Ovary (tissue), 9 donors: ENCODE data around the gene IL1R1. TPM values are rescaled to one million over a fixed set of nuclear protein-coding genes. Genes with fewer than 3 reads are reported as not detected.

Experiments
- DNase-seq, 5 donors: peaks; one replicate each; pipeline ENCODE4 v3.0.0-alpha.2; 2019 to 2020
- H3K27ac ChIP-seq, 2 donors: fragments of 200-600 bp; one replicate each; pipeline versions ENCODE4 v1.5.1 to v1.8.0; 2019 to 2022
- H3K27me3 ChIP-seq: fragments of 200-600 bp; one replicate; pipeline ENCODE4 v1.8.0; 2022
- H3K36me3 ChIP-seq: fragments of 200-600 bp; sonication (generic); one replicate; pipeline ENCODE4 v1.5.1; 2019
- H3K4me1 ChIP-seq: one replicate; pipeline ENCODE4 v1.8.1; 2013; ENCODE audit warnings: mild to moderate bottlenecking, moderate library complexity; ENCODE audit not compliant: insufficient read depth
- H3K4me3 ChIP-seq: fragments of 200-600 bp; sonication (generic); one replicate; pipeline ENCODE4 v1.5.1; 2017
- H3K9me3 ChIP-seq, 2 donors: fragments of 200-600 bp in 1 of 2; sonication (generic) in 1 of 2; one replicate each; pipeline versions ENCODE4 v1.5.1 to v1.8.1; 2013 to 2019; ENCODE audit warnings: mild to moderate bottlenecking in 1 of 2, moderate library complexity in 1 of 2
- CTCF ChIP-seq, 3 donors: fragments of 450-650 bp in 2 of 3; fragments of 200-600 bp in 1 of 3; IDR thresholded peaks; one replicate each; pipeline versions ENCODE4 v1.5.1 to v1.8.0; 2016 to 2022; ENCODE audit warnings: antibody characterized with exemption in 3 of 3, mild to moderate bottlenecking in 1 of 3
- EP300 ChIP-seq: sonication (generic); formaldehyde crosslinking; IDR thresholded peaks from one replicate; pipeline ENCODE4 v1.6.1; 2017; ENCODE audit warnings: antibody characterized with exemption
- POLR2A ChIP-seq: fragments of 450-650 bp; IDR thresholded peaks from one replicate; pipeline ENCODE4 v1.6.1; 2017; ENCODE audit warnings: antibody characterized with exemption, mild to moderate bottlenecking, moderate library complexity
- WGBS, 3 donors: extraction: QIAGEN DNeasy Blood & Tissue Kit in 1 of 3; methylation state at CpG; one replicate each; pipeline versions ENCODE4 v1.1.5 to v1.1.7; 2013 to 2017; 5-methylcytosine and 5-hydroxymethylcytosine counted together
- intact Hi-C, 4 donors: fragments of 100-400 bp; cut with DNase I; formaldehyde crosslinking; loops; one replicate each; pipeline versions ENCODE4 v1.11.0 to v1.15.1; 2022 to 2023
- polyA plus RNA-seq, 2 donors: library from polyadenylated mRNA; stranded (reverse); fragments of 200-250 nt in 1 of 2; fragments of 350-450 nt in 1 of 2; fragmentation: Illumina TruSeq in 1 of 2; extraction: RNeasy Lipid Tissue Mini Kit (QIAGEN cat#74804) in 1 of 2; gene quantifications; one replicate each; pipeline ENCODE4 v1.2.3, GENCODE V29; 2013 to 2014
- total RNA-seq, 7 donors: library from RNA; depleted of rRNA in 2 of 7; stranded (reverse); fragments of >200 nt in 2 of 7; fragmentation: NEBNext Ultra II Directional in 3 of 7; extraction: Animal tissue kit (Norgen Biotek cat#: 25700) in 3 of 7; gene quantifications; one replicate each; pipeline versions ENCODE4 v1.1.0 to v1.2.4, GENCODE V29; 2016 to 2023
- donor health status: DM: no; HTN: no; CAD: no; lungs with moderate emphysema.
- donor health status: DM: no; HTN: no; CAD: no.
- donor health status: Bipolar disorder and iron deficiency.
- donor health status: DM: yes; HTN: yes; CAD: no.
- donor health status: DM: no; HTN: no; CAD: no.
- donor health status: DM: yes; HTN: yes; CAD: no.

Gene IL1R1
- total and polyA plus RNA-seq, 9 donors: 6.5 to 142 (median 36.5) TPM

DNA sequence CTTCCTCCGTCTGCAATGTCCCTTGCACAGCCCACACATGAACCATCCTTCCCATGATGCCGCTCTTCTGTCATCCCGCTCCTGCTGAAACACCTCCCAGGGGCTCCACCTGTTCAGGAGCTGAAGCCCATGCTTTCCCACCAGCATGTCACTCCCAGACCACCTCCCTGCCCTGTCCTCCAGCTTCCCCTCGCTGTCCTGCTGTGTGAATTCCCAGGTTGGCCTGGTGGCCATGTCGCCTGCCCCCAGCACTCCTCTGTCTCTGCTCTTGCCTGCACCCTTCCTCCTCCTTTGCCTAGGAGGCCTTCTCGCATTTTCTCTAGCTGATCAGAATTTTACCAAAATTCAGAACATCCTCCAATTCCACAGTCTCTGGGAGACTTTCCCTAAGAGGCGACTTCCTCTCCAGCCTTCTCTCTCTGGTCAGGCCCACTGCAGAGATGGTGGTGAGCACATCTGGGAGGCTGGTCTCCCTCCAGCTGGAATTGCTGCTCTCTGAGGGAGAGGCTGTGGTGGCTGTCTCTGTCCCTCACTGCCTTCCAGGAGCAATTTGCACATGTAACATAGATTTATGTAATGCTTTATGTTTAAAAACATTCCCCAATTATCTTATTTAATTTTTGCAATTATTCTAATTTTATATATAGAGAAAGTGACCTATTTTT lies 35.4 kb downstream of the IL1R1 start:
- no peak for DNase-seq
- TF ChIP-seq EP300 (no peak), CTCF (IDR thresholded peaks at IDR 0.05) (no peak), POLR2A (no peak)
- 88 to 91% (median 90%) methylated on average over 7 of the region's 7 CpGs for WGBS, 3 donors
- no peak overlapping the region for H3K27ac ChIP-seq
- H3K9me3 ChIP-seq: no peaks in the 10 kb centered on the region
- H3K27me3 ChIP-seq: no peaks in the 10 kb centered on the region
- intact Hi-C loops: no loop called here
- H3K4me3 ChIP-seq: no peak overlapping the region
- no peaks in the 10 kb centered on the region for H3K4me1 ChIP-seq
- no peaks in the 10 kb centered on the region for H3K36me3 ChIP-seq

DNA sequence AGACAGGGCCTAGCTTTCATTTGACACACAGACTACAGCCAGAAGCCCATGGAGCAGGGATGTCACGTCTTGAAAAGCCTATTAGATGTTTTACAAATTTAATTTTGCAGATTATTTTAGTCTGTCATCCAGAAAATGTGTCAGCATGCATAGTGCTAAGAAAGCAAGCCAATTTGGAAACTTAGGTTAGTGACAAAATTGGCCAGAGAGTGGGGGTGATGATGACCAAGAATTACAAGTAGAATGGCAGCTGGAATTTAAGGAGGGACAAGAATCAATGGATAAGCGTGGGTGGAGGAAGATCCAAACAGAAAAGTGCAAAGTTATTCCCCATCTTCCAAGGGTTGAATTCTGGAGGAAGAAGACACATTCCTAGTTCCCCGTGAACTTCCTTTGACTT lies 36.5 kb downstream of the IL1R1 start:
- TF ChIP-seq CTCF (IDR thresholded peaks at IDR 0.05) (no peak), POLR2A (no peak), EP300 (no peak)
- Histone ChIP-seq H3K36me3 (no peaks in the 10 kb centered on the region), H3K4me1 (no peaks in the 10 kb centered on the region), H3K27ac (no peak overlapping the region), H3K9me3 (no peaks in the 10 kb centered on the region), H3K27me3 (no peaks in the 10 kb centered on the region), H3K4me3 (no peak overlapping the region)
- intact Hi-C loops: no loop called here
- no peak for DNase-seq
- 60 to 76% (median 75%) methylated on average over 3 of the region's 3 CpGs for WGBS, 3 donors

DNA sequence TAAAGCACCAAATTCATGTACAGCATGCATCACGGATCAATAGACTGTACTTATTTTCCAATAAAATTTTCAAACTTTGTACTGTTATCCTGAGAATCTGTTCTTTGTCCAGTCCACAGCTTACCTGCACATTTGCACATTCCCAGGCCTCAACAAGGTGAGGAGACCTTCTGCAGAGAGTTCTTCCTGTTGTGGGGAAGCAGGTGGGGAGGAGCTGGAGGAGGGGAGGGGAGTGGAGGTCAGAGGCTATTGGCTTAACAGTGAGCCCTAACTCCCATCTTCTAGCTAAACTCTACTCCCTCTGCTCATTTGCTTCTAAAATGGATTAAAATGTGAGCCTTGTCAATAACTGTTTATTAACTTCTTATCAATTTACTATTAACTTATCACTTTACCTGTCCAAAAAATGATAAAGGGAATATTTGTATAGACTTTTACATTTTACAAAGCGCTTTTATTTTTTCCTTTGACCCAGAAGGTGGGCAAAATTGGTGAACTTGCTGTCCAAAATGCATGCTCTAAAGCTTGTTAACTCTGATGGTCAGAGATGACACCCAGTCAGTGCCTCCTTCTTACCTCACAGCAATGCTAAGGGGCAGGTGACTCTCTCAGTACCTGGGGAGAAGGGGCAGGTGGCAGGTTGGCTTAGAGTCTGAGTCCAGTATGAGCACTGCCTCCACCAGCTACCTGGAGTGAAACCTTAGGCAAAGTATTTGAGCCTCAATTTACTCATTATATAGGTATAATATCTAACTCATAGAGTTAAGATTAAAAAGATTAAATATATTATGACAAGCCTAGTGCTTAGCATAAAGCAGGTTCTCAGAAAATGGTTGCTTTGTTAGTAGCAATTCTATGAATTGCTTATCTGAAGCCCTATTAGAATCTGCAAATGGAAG lies 37.5 kb downstream of the IL1R1 start:
- DNase-seq: no peak
- H3K27me3 ChIP-seq: no peaks in the 10 kb centered on the region
- no peaks in the 10 kb centered on the region for H3K36me3 ChIP-seq
- no peak overlapping the region for H3K4me3 ChIP-seq
- H3K4me1 ChIP-seq: no peaks in the 10 kb centered on the region
- H3K27ac ChIP-seq: no peak overlapping the region
- TF ChIP-seq POLR2A (no peak), CTCF (IDR thresholded peaks at IDR 0.05) (no peak), EP300 (no peak)
- intact Hi-C loops: no loop called here
- 93 to 98% (median 97%) methylated on average over 2 of the region's 2 CpGs for WGBS, 3 donors
- H3K9me3 ChIP-seq: no peaks in the 10 kb centered on the region

GRCh38 chr2:102180687-102180999 lies 38.1 kb downstream of the IL1R1 start:
- WGBS, 3 donors: 11 to 26% (median 25%) methylated on average over 1 of the region's 1 CpG
- H3K4me1 ChIP-seq: no peaks in the 10 kb centered on the region
- no peaks in the 10 kb centered on the region for H3K27me3 ChIP-seq
- no peak for TF ChIP-seq EP300
- no peak for TF ChIP-seq POLR2A
- no peak for TF ChIP-seq CTCF (IDR thresholded peaks at IDR 0.05)
- no peak for DNase-seq
- no peaks in the 10 kb centered on the region for H3K36me3 ChIP-seq
- no peak overlapping the region for H3K4me3 ChIP-seq
- intact Hi-C loops: no loop called here
- H3K9me3 ChIP-seq: no peaks in the 10 kb centered on the region
- no peak overlapping the region for H3K27ac ChIP-seq
